Kidney (tissue), 14 donors: Measurements from ENCODE around the gene SBDS. TPM values are rescaled to one million over a fixed set of nuclear protein-coding genes. Genes with fewer than 3 reads are reported as not detected.
"Not testable (repeated sequence)": the region's sequence is repeated elsewhere in the genome, so short reads cannot be mapped to it uniquely, and the experiment has no call there.

Experiments used
- DNase-seq, 5 donors: peaks; one replicate each; pipeline ENCODE4 v3.0.0-alpha.2; 2013 to 2020
- FAIRE-seq: peaks from 2 replicates; lab custom pipeline; 2012; peaks lifted over from hg19 to GRCh38; lab: Jason Lieb, UNC
- H3K27ac ChIP-seq, 2 donors: one replicate each; pipeline ENCODE4 v1.7.0; 2013; ENCODE audit warnings: low read depth in 2 of 2, low read length in 2 of 2, inconsistent platforms in 1 of 2
- H3K27me3 ChIP-seq: one replicate; pipeline ENCODE4 v1.7.1; 2013; ENCODE audit warnings: low read length, inconsistent platforms; ENCODE audit not compliant: control insufficient read depth, insufficient read depth
- H3K36me3 ChIP-seq, 3 donors: one replicate each; pipeline versions ENCODE4 v1.7.0 to v1.7.1; 2013; ENCODE audit warnings: low read length in 3 of 3, control low read depth in 1 of 3, inconsistent platforms in 1 of 3; ENCODE audit not compliant: insufficient read depth in 3 of 3, control insufficient read depth in 2 of 3
- H3K4me1 ChIP-seq, 3 donors: one replicate each; pipeline versions ENCODE4 v1.7.0 to v1.7.1; 2013; ENCODE audit warnings: low read length in 3 of 3, inconsistent platforms in 1 of 3, low read depth in 1 of 3; ENCODE audit not compliant: control insufficient read depth in 2 of 3, insufficient read depth in 2 of 3
- H3K4me3 ChIP-seq, 3 donors: one replicate each; pipeline versions ENCODE4 v1.7.0 to v1.8.1; 2013; ENCODE audit warnings: low read length in 3 of 3, control low read depth in 1 of 3, inconsistent platforms in 1 of 3
- H3K9ac ChIP-seq, 3 donors: one replicate each; pipeline versions ENCODE4 v1.7.0 to v1.7.1; 2013; ENCODE audit warnings: low read length in 3 of 3, control low read depth in 1 of 3, inconsistent platforms in 1 of 3
- H3K9me3 ChIP-seq, 3 donors: one replicate each; pipeline versions ENCODE4 v1.7.0 to v1.7.1; 2013; ENCODE audit warnings: low read length in 3 of 3, control low read depth in 1 of 3, inconsistent platforms in 1 of 3; ENCODE audit not compliant: control insufficient read depth in 2 of 3, insufficient read depth in 1 of 3
- intact Hi-C: fragments of 100-400 bp; cut with DNase I; formaldehyde crosslinking; loops from one replicate; pipeline ENCODE4 v1.11.1; 2022
- polyA plus RNA-seq: library from polyadenylated mRNA; stranded (reverse); fragments of 350-450 nt; fragmentation: Illumina TruSeq; extraction: RNeasy Lipid Tissue Mini Kit (QIAGEN cat#74804); gene quantifications from one replicate; pipeline ENCODE4 v1.2.3, GENCODE V29; 2014; ENCODE audit warnings: low read depth, low replicate concordance; ENCODE audit not compliant: insufficient read depth
- total RNA-seq: library from RNA; stranded (reverse); fragmentation: NEBNext Ultra II Directional; extraction: Animal tissue kit (Norgen Biotek cat#: 25700); gene quantifications from one replicate; pipeline ENCODE4 v1.2.1, GENCODE V29; 2021
- TF ChIP-seq, protein P1 (sequence below): IDR thresholded peaks from 3 replicates; pipeline ENCODE4 v1.5.1; 2012; ENCODE audit warnings: mild to moderate bottlenecking, moderate library complexity, borderline replicate concordance; ENCODE audit not compliant: insufficient read depth; ENCODE audit errors: extremely low read depth
- donor health status: control.
- donor health status: control.
- donor health status: control.
- donor health status: control.
- donor health status: control.
- donor health status: DM: yes; HTN: yes; CAD: no.
- donor health status: Normal renal cell carcinoma (clear cell type).

The SBDS gene
- total and polyA plus RNA-seq, 2 donors from 2014 or later = 113 to 128 TPM

DNA sequence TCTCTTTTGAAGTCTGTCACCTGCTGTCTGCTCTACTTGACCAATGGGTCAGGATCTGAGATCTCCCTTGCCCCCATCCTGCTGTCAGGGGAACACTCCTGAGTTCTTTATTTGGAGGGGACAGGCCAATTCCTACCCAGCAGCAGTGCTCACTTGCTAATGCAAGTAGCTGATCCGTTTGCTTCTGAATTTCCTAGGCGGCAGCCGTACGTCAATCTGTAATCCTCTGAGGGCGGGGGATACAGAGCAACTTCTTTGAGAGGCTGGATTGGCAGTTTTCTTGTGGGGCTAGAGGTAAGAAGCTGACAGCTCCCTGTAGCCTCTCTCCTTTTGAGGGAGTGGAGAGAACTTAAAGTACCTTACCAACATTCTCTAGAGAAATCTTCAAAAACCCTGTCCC lies 37.9 kb upstream of the SBDS start:
- no peaks in the 10 kb centered on the region for H3K4me1 ChIP-seq
- FAIRE-seq (no peak), DNase-seq (no peak)
- peaks cover 0 to 7% (median 0%) of the 10 kb centered on the region in 3 donors for H3K36me3 ChIP-seq
- no peak overlapping the region for H3K4me3 ChIP-seq
- no peak overlapping the region for H3K27ac ChIP-seq
- intact Hi-C loops = no loop called here
- TF ChIP-seq, protein P1, sequence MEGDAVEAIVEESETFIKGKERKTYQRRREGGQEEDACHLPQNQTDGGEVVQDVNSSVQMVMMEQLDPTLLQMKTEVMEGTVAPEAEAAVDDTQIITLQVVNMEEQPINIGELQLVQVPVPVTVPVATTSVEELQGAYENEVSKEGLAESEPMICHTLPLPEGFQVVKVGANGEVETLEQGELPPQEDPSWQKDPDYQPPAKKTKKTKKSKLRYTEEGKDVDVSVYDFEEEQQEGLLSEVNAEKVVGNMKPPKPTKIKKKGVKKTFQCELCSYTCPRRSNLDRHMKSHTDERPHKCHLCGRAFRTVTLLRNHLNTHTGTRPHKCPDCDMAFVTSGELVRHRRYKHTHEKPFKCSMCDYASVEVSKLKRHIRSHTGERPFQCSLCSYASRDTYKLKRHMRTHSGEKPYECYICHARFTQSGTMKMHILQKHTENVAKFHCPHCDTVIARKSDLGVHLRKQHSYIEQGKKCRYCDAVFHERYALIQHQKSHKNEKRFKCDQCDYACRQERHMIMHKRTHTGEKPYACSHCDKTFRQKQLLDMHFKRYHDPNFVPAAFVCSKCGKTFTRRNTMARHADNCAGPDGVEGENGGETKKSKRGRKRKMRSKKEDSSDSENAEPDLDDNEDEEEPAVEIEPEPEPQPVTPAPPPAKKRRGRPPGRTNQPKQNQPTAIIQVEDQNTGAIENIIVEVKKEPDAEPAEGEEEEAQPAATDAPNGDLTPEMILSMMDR = no peak
- H3K9ac ChIP-seq = no peak overlapping the region
- H3K9me3 ChIP-seq = no peaks in the 10 kb centered on the region
- no peaks in the 10 kb centered on the region for H3K27me3 ChIP-seq

DNA sequence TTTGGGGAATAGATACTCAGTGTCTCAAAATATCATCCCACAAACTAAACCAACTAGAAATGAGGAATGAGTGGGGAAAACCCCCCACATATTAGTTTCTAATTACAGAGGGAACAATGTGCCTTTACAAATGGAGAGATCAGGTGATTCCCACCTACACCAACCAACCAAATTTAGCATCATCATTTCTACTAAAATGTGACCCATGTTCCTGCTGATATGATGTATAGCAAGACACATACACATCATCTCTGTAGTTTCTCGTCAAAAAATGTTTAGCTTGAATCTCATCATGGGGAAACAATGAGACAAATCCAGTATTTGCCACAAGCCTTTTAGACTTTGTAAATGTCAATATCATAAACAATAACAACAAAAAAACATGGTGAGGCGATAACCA lies 36.3 kb upstream of the SBDS start:
- H3K27me3 ChIP-seq, FAIRE-seq, H3K9ac ChIP-seq, H3K9me3 ChIP-seq, H3K36me3 ChIP-seq, DNase-seq, H3K4me1 ChIP-seq, H3K27ac ChIP-seq, H3K4me3 ChIP-seq, intact Hi-C loops: not testable (repeated sequence)

DNA sequence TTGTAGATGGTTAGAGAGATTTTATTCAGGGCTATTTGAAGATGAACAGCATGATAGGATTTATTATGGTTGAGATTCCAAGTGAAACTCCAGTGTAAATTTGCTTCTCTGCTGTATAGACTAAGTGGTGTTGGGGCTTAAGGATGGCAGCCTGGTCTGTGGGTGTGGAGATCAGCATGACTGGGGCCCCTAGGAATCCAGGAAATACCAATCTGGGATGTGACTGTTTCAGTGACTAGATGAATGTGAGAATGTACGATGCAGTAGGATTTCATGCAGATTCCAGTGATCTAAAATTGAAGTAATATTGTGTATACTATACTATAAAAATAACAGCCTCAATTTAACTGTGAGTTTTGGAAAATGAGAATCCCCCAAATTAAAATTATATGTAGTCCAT lies 30.1 kb upstream of the SBDS start:
- H3K36me3 ChIP-seq = peaks cover 0 to 18% (median 8%) of the 10 kb centered on the region in 3 donors
- H3K27me3 ChIP-seq, FAIRE-seq, DNase-seq, H3K9ac ChIP-seq, intact Hi-C loops, H3K4me1 ChIP-seq, H3K27ac ChIP-seq, H3K4me3 ChIP-seq, H3K9me3 ChIP-seq: not testable (repeated sequence)

DNA sequence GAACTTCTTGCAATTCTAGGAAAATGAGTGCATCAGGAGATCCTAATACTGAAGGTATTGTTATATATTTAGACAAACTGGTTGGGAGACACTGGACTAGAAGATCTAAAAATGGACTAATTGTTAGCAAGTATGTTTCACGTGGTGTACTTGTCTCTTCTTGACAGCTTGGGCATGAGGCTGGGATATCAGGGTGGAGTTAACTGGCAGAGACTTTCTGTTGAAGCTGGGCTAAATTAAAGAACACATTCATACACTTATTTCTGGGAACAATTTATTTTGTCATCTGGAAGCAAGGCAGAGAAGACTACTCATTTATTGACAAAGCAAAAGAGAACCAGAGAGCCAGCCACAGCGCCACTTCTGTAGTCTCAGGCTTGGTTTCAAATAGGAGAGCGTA lies 27.1 kb upstream of the SBDS start:
- no peak overlapping the region for H3K27ac ChIP-seq
- H3K4me3 ChIP-seq = no peak overlapping the region
- peaks cover 2 to 24% (median 16%) of the 10 kb centered on the region in 3 donors for H3K36me3 ChIP-seq
- no peaks in the 10 kb centered on the region for H3K27me3 ChIP-seq
- no peak for DNase-seq
- TF ChIP-seq, protein P1 = no peak
- H3K4me1 ChIP-seq = no peaks in the 10 kb centered on the region
- intact Hi-C loops = no loop called here
- FAIRE-seq = no peak
- H3K9me3 ChIP-seq = no peaks in the 10 kb centered on the region
- H3K9ac ChIP-seq = no peak overlapping the region

DNA sequence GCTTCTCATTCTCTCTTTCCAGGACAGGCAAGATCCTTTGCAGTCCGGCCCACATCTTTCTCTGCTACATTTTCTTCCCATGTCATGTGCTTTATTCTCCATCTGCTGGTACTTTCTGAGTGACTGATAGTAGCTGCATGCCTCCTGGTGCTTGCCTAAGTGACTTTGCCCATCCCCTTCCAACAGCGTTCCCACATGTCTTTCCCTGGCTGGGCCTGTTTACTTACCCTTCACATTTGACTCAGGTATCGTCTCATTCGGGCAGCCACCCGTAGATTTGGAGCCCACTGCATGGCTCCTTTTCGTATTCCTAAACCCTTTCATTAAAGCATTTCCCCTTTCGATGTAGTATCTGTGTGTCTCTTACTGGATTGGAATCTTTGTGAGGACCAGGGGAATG lies 25.9 kb upstream of the SBDS start:
- FAIRE-seq (no peak), DNase-seq (no peak)
- H3K9me3 ChIP-seq = no peaks in the 10 kb centered on the region
- TF ChIP-seq, protein P1 = no peak
- H3K27ac ChIP-seq = no peak overlapping the region
- H3K27me3 ChIP-seq = no peaks in the 10 kb centered on the region
- H3K9ac ChIP-seq = no peak overlapping the region
- H3K4me1 ChIP-seq = no peaks in the 10 kb centered on the region
- peaks cover 2 to 24% (median 18%) of the 10 kb centered on the region in 3 donors for H3K36me3 ChIP-seq
- no peak overlapping the region for H3K4me3 ChIP-seq
- intact Hi-C loops = no loop called here
